Measurements from ENCODE around the gene SRGAP1.

- TF ChIP-seq ZNF677 (tag by site-specific recombination; IDR thresholded peaks at IDR 0.05) (no peak), ZNF311 (tag by site-specific recombination; IDR thresholded peaks at IDR 0.05; ENCODE audit: borderline replicate concordance) (no peak), GLIS2 (tag by site-specific recombination; IDR thresholded peaks at IDR 0.05) (no peak), ZNF561 (tag by site-specific recombination; IDR thresholded peaks at IDR 0.05; ENCODE audit: borderline replicate concordance) (no peak), ATF2 (tag by site-specific recombination; IDR thresholded peaks at IDR 0.05; ENCODE audit: low read depth) (no peak), ZNF626 (tag by site-specific recombination; IDR thresholded peaks at IDR 0.05) (no peak), ZIC2 (tag by site-specific recombination; IDR thresholded peaks at IDR 0.05) (no peak), CTCF (tag by site-specific recombination; IDR thresholded peaks at IDR 0.05) (no peak), SCRT2 (tag by site-specific recombination; IDR thresholded peaks at IDR 0.05) (no peak), ZNF776 (tag by site-specific recombination; IDR thresholded peaks at IDR 0.05; ENCODE audit: borderline replicate concordance) (no peak), GLI2 (tag by site-specific recombination; IDR thresholded peaks at IDR 0.05; ENCODE audit: borderline replicate concordance, low read depth) (no peak)
Observed at GRCh38 chr12:63899396-63899795, 54.9 kb downstream of the SRGAP1 start.
